Hepatocyte (in vitro differentiated cells): ENCODE data around the gene MAX. TPM values are rescaled to one million over a fixed set of nuclear protein-coding genes. Genes with fewer than 3 reads are reported as not detected.

Experiments used
- DNase-seq: peaks from one replicate; pipeline ENCODE4 v3.0.0-alpha.2; 2016; ENCODE audit warnings: low spot score
- H2AFZ ChIP-seq: fragments of 200-600 bp; sonication (generic); 2 replicates; pipeline ENCODE4 v1.6.0; 2016; ENCODE audit warnings: antibody characterized with exemption, mild to moderate bottlenecking
- H3K27ac ChIP-seq: fragments of 200-600 bp; sonication (generic); 2 replicates; pipeline ENCODE4 v1.5.1; 2016; ENCODE audit warnings: mild to moderate bottlenecking
- H3K27me3 ChIP-seq: fragments of 200-600 bp; sonication (generic); 2 replicates; pipeline ENCODE4 v1.6.1; 2016
- H3K36me3 ChIP-seq: fragments of 200-600 bp; sonication (generic); replicated peaks from 2 replicates; pipeline ENCODE4 v1.5.1; 2016; ENCODE audit warnings: low read depth; ENCODE audit not compliant: insufficient read depth
- H3K4me1 ChIP-seq: fragments of 200-600 bp; sonication (generic); 2 replicates; pipeline ENCODE4 v1.5.1; 2016; ENCODE audit warnings: mild to moderate bottlenecking, moderate library complexity; ENCODE audit not compliant: insufficient read depth
- H3K4me2 ChIP-seq: fragments of 200-600 bp; sonication (generic); 2 replicates; pipeline ENCODE4 v1.6.0; 2016
- H3K4me3 ChIP-seq: fragments of 200-600 bp; sonication (generic); 2 replicates; pipeline ENCODE4 v1.5.1; 2016; ENCODE audit warnings: mild to moderate bottlenecking
- H3K79me2 ChIP-seq: fragments of 200-600 bp; sonication (generic); 2 replicates; pipeline ENCODE4 v1.6.0; 2017; ENCODE audit warnings: mild to moderate bottlenecking
- H3K9me2 ChIP-seq: fragments of 200-600 bp; sonication (generic); replicated peaks from 2 replicates; pipeline ENCODE4 v1.6.0; 2017; ENCODE audit warnings: mild to moderate bottlenecking; ENCODE audit not compliant: insufficient read depth
- H3K9me3 ChIP-seq: fragments of 200-600 bp; sonication (generic); 2 replicates; pipeline ENCODE4 v1.5.1; 2016; ENCODE audit warnings: low read depth, mild to moderate bottlenecking
- H4K20me1 ChIP-seq: fragments of 200-600 bp; sonication (generic); 2 replicates; pipeline ENCODE4 v1.6.0; 2016; ENCODE audit warnings: mild to moderate bottlenecking; ENCODE audit not compliant: insufficient read depth, poor library complexity, severe bottlenecking
- EZH2 ChIP-seq: fragments of 200-600 bp; sonication (generic); IDR thresholded peaks from 2 replicates; pipeline ENCODE4 v1.6.1; 2016; ENCODE audit warnings: antibody characterized with exemption, mild to moderate bottlenecking, borderline replicate concordance
- EZH2phosphoT487 ChIP-seq: fragments of 200-600 bp; sonication (generic); IDR thresholded peaks from one replicate; pipeline ENCODE4 v1.6.1; 2018; ENCODE audit warnings: antibody characterized with exemption, mild to moderate bottlenecking, low read depth, moderate library complexity; ENCODE audit not compliant: unreplicated experiment, severe bottlenecking
- WGBS: methylation state at CpG from one replicate; pipeline ENCODE4 v1.1.6; 2016; ENCODE audit warnings: low lambda C conversion rate; ENCODE audit errors: missing lambda C conversion rate; 5-methylcytosine and 5-hydroxymethylcytosine counted together
- polyA plus RNA-seq: library from polyadenylated mRNA; unstranded; fragments of >200 nt; fragmentation: Nextera tagmentation; extraction: Ambion mirVana; gene quantifications from 2 replicates; pipeline ENCODE4 v1.2.1, GENCODE V29; 2016
- total RNA-seq: library from RNA; depleted of rRNA; stranded (reverse); fragments of >200 nt; gene quantifications from 2 replicates; pipeline ENCODE4 v1.2.3, GENCODE V29; 2014
- TF ChIP-seq, protein P1 (sequence below): fragments of 200-600 bp; sonication (generic); IDR thresholded peaks from 2 replicates; pipeline ENCODE4 v1.5.1; 2016; ENCODE audit warnings: antibody characterized with exemption, mild to moderate bottlenecking; ENCODE audit not compliant: poor library complexity

Gene MAX
- total and polyA plus RNA-seq, 2 experiments from 2014 or later: 53.5 to 86.5 TPM

DNA sequence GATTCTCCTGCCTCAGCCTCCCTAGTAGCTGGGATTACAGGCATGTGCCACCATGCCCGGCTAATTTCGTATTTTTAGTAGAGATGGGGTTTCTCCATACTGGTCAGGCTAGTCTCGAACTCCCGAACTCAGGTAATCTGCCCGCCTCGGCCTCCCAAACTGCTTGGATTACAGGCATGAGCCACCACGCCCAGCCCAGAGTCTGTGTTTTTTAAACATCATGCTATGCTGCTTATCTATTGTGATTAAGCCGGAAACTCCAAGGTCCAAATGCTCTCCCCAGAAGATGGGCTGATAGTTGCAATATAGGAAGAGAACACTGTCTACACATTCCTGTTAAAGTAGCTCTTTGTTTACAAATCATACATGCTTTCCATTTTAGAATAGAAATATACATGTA lies 30.5 kb upstream of the MAX start:
- H2AFZ ChIP-seq: no peak overlapping the region
- TF ChIP-seq EZH2phosphoT487 (no peak), EZH2 (no peak)
- TF ChIP-seq, protein P1, sequence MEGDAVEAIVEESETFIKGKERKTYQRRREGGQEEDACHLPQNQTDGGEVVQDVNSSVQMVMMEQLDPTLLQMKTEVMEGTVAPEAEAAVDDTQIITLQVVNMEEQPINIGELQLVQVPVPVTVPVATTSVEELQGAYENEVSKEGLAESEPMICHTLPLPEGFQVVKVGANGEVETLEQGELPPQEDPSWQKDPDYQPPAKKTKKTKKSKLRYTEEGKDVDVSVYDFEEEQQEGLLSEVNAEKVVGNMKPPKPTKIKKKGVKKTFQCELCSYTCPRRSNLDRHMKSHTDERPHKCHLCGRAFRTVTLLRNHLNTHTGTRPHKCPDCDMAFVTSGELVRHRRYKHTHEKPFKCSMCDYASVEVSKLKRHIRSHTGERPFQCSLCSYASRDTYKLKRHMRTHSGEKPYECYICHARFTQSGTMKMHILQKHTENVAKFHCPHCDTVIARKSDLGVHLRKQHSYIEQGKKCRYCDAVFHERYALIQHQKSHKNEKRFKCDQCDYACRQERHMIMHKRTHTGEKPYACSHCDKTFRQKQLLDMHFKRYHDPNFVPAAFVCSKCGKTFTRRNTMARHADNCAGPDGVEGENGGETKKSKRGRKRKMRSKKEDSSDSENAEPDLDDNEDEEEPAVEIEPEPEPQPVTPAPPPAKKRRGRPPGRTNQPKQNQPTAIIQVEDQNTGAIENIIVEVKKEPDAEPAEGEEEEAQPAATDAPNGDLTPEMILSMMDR: no peak
- 81% methylated on average over 8 of the region's 8 CpGs for WGBS

DNA sequence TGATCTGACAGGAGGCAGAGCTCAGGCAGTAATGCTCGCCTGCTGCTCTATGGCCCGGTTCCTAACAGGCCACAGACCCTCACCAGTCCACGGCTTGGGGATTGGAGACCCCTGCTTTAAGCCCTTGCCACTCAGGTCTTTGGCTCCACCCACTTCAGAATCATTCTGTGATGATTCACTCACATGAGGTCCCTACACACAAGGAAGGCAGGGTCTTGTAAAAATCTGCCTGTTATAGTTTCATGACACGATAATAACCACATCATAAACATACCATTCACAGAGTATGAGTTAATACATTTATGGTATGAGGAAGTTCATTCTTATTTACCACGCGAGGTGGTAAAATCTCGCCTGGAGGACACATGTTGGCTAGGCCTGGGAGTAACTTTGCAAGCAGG lies 29.0 kb upstream of the MAX start:
- no peak overlapping the region for H2AFZ ChIP-seq
- 70% methylated on average over 7 of the region's 7 CpGs for WGBS
- DNase-seq: peak; percentile 75

More for the DNA sequence above, 30.5 kb upstream of the MAX start:
- H3K36me3 ChIP-seq: no peaks in the 10 kb centered on the region
- no peaks in the 10 kb centered on the region for H3K9me2 ChIP-seq
- H3K27me3 ChIP-seq: no peaks in the 10 kb centered on the region
- DNase-seq: peak; percentile 49
- peak overlapping the region; percentile 83 for H3K27ac ChIP-seq
- no peaks in the 10 kb centered on the region for H3K4me1 ChIP-seq
- no peaks in the 10 kb centered on the region for H4K20me1 ChIP-seq
- no peak overlapping the region for H3K4me2 ChIP-seq
- H3K79me2 ChIP-seq: no peaks in the 10 kb centered on the region
- no peak overlapping the region for H3K4me3 ChIP-seq
- no peaks in the 10 kb centered on the region for H3K9me3 ChIP-seq

DNA sequence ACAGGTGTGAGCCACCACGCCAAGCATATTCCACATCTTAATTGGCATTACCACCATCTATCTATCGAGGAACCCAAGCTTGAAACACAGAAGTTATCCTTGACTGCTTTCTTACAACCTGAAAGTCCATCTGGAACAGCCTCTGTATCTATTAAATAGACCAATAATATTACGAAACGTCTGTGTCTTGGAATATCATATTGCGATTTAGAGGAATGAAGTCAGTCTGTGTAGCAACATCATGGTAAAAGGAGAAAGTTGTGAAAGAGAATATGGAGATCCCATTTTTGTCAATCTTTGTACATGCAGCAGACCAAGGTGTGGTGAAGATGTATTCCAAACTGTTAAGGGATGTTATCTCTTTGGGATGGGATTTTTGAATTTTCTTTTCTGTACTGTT lies 25.8 kb upstream of the MAX start:
- Histone ChIP-seq H3K4me2 (no peak overlapping the region), H3K4me3 (no peak overlapping the region), H2AFZ (no peak overlapping the region), H3K27ac (no peak overlapping the region), H3K9me2 (no peaks in the 10 kb centered on the region), H3K36me3 (no peaks in the 10 kb centered on the region), H3K79me2 (no peaks in the 10 kb centered on the region), H3K9me3 (no peaks in the 10 kb centered on the region), H4K20me1 (no peaks in the 10 kb centered on the region), H3K27me3 (no peaks in the 10 kb centered on the region), H3K4me1 (no peaks in the 10 kb centered on the region)
- DNase-seq: no peak
- TF ChIP-seq EZH2 (no peak), EZH2phosphoT487 (no peak)
- TF ChIP-seq, protein P1: no peak
- WGBS: 80% methylated on average over 5 of the region's 5 CpGs

More for the DNA sequence above, 29.0 kb upstream of the MAX start:
- Histone ChIP-seq H3K9me3 (no peaks in the 10 kb centered on the region), H3K4me3 (no peak overlapping the region), H3K9me2 (no peaks in the 10 kb centered on the region), H3K79me2 (no peaks in the 10 kb centered on the region), H3K4me1 (no peaks in the 10 kb centered on the region), H3K27me3 (no peaks in the 10 kb centered on the region), H3K27ac (peak overlapping the region; percentile 88), H3K4me2 (no peak overlapping the region), H4K20me1 (no peaks in the 10 kb centered on the region), H3K36me3 (no peaks in the 10 kb centered on the region)
- TF ChIP-seq EZH2phosphoT487 (no peak), EZH2 (no peak)
- TF ChIP-seq, protein P1: no peak
